Measurements from ENCODE around the gene EIF5A2.
"Not testable (repeated sequence)": the region's sequence is repeated elsewhere in the genome, so short reads cannot be mapped to it uniquely, and the experiment has no call there.

Gene EIF5A2

GRCh38 chr3:170908235-170909116 is at the start of gene EIF5A2:
TSS of gene EIF5A2 (minus strand) at chr3:170908637. CDS start at chr3:170907806, 831 bp downstream.
- peak; percentile 95 for DNase-seq

- DNase-seq = no peak
Measured at GRCh38 chr3:170956647-170957046, 48.2 kb upstream of the EIF5A2 start.

- no peak for DNase-seq
Measured at GRCh38 chr3:170953736-170954135, 45.3 kb upstream of the EIF5A2 start.

GRCh38 chr3:170953229-170953628 is 44.8 kb upstream of the EIF5A2 start:
- no peak for DNase-seq

GRCh38 chr3:170949211-170949610 is 40.8 kb upstream of the EIF5A2 start:
- DNase-seq = no peak

- DNase-seq = no peak
Measured at GRCh38 chr3:170947018-170947769, 38.8 kb upstream of the EIF5A2 start.

- no peak for DNase-seq
Measured at GRCh38 chr3:170942011-170942410, 33.6 kb upstream of the EIF5A2 start.

- no peak for DNase-seq
Measured at GRCh38 chr3:170941551-170941950, 33.1 kb upstream of the EIF5A2 start.

- DNase-seq = not testable (repeated sequence)
Measured at GRCh38 chr3:170933039-170933438, 24.6 kb upstream of the EIF5A2 start.

GRCh38 chr3:170923553-170923952 is 15.1 kb upstream of the EIF5A2 start:
- not testable (repeated sequence) for DNase-seq

- DNase-seq = no peak
Measured at GRCh38 chr3:170918715-170919114, 10.3 kb upstream of the EIF5A2 start.

- no peak for DNase-seq
Measured at GRCh38 chr3:170914690-170915089, 6.3 kb upstream of the EIF5A2 start.

- DNase-seq = no peak
Measured at GRCh38 chr3:170914212-170914611, 5.8 kb upstream of the EIF5A2 start.

- DNase-seq = no peak
Measured at GRCh38 chr3:170911051-170911450, 2.6 kb upstream of the EIF5A2 start.

GRCh38 chr3:170910542-170910941 is 2.1 kb upstream of the EIF5A2 start:
- no peak for DNase-seq

GRCh38 chr3:170909129-170909903 is 879 bp upstream of the EIF5A2 start:
- no peak for DNase-seq

- DNase-seq = no peak
Measured at GRCh38 chr3:170907637-170908234, 701 bp downstream of the EIF5A2 start.

- DNase-seq = no peak
Measured at GRCh38 chr3:170905862-170906261, 2.6 kb downstream of the EIF5A2 start.

GRCh38 chr3:170903123-170903522 is 5.3 kb downstream of the EIF5A2 start:
- DNase-seq = no peak

- no peak for DNase-seq
Measured at GRCh38 chr3:170899455-170899854, 9.0 kb downstream of the EIF5A2 start.

- no peak for DNase-seq
Measured at GRCh38 chr3:170897978-170898377, 10.5 kb downstream of the EIF5A2 start.

GRCh38 chr3:170897199-170897598 is 11.2 kb downstream of the EIF5A2 start:
- not testable (repeated sequence) for DNase-seq

- DNase-seq = no peak
Measured at GRCh38 chr3:170896781-170897180, 11.7 kb downstream of the EIF5A2 start.
